Neural cell (in vitro differentiated cells): ENCODE measurements around the gene SIRT4.

ENCODE experiments used
- CTCF ChIP-seq: fragments of 450-650 bp; IDR thresholded peaks from 2 replicates; pipeline ENCODE4 v1.5.1; 2014; ENCODE audit warnings: antibody characterized with exemption, mild to moderate bottlenecking, moderate library complexity; ENCODE audit not compliant: poor library complexity, severe bottlenecking
- EP300 ChIP-seq: fragments of 450-650 bp; conservative IDR thresholded peaks from 2 replicates; pipeline ENCODE4 v1.6.1; 2014; ENCODE audit warnings: antibody characterized with exemption, mild to moderate bottlenecking, moderate library complexity; ENCODE audit not compliant: poor library complexity, severe bottlenecking
- EZH2 ChIP-seq: fragments of 200-600, 300-800 bp; shearing (Covaris generic), sonication (generic); IDR thresholded peaks from 2 replicates; pipeline ENCODE4 v1.6.1; 2014; ENCODE audit warnings: antibody characterized with exemption, low read length, borderline replicate concordance, mild to moderate bottlenecking; ENCODE audit not compliant: insufficient read depth, poor library complexity, severe bottlenecking
- REST ChIP-seq: IDR thresholded peaks from 2 replicates; pipeline ENCODE4 v1.6.1; 2012; ENCODE audit warnings: borderline replicate concordance

GRCh38 chr12:120259418-120260202 lies 42.5 kb upstream of the SIRT4 start:
- TF ChIP-seq CTCF = no peak
- TF ChIP-seq REST = no peak
- no peak for TF ChIP-seq EZH2
- TF ChIP-seq EP300 = no peak
